Stomach smooth muscle (tissue), 2 donors: ENCODE data around the gene SLC27A2.

Experiments
- H3K27ac ChIP-seq: one replicate; pipeline ENCODE4 v1.7.0; 2013; ENCODE audit warnings: mild to moderate bottlenecking, low read length, inconsistent platforms
- H3K27me3 ChIP-seq, 2 donors: one replicate each; pipeline ENCODE4 v1.7.0; 2013; ENCODE audit warnings: low read length in 2 of 2; ENCODE audit not compliant: insufficient read depth in 2 of 2, control insufficient read depth in 1 of 2
- H3K36me3 ChIP-seq, 2 donors: one replicate each; pipeline ENCODE4 v1.7.0; 2013; ENCODE audit warnings: low read length in 2 of 2; ENCODE audit not compliant: control insufficient read depth in 2 of 2, insufficient read depth in 2 of 2
- H3K4me1 ChIP-seq: one replicate; pipeline ENCODE4 v1.7.0; 2013; ENCODE audit warnings: low read length; ENCODE audit not compliant: control insufficient read depth, insufficient read depth
- H3K4me3 ChIP-seq, 2 donors: one replicate each; pipeline ENCODE4 v1.7.0; 2013; ENCODE audit warnings: low read length in 2 of 2
- H3K9ac ChIP-seq, 2 donors: one replicate each; pipeline ENCODE4 v1.7.0; 2013; ENCODE audit warnings: low read length in 2 of 2, mild to moderate bottlenecking in 1 of 2
- H3K9me3 ChIP-seq, 2 donors: one replicate each; pipeline ENCODE4 v1.7.0; 2013; ENCODE audit warnings: low read length in 2 of 2; ENCODE audit not compliant: control insufficient read depth in 2 of 2
- donor health status: healthy.
- donor health status: Pancreatic carcinoma.

Gene SLC27A2

GRCh38 chr15:50222181-50222580 is 40.2 kb downstream of the SLC27A2 start:
- Histone ChIP-seq H3K4me1 (no peaks in the 10 kb centered on the region), H3K9ac (no peak overlapping the region), H3K4me3 (no peak overlapping the region), H3K9me3 (peaks cover 0 to 2% of the 10 kb centered on the region in 2 donors), H3K27me3 (no peaks in the 10 kb centered on the region), H3K36me3 (no peaks in the 10 kb centered on the region), H3K27ac (no peak overlapping the region)

GRCh38 chr15:50224606-50225005 is 42.6 kb downstream of the SLC27A2 start:
- Histone ChIP-seq H3K27ac (no peak overlapping the region), H3K4me3 (no peak overlapping the region), H3K27me3 (no peaks in the 10 kb centered on the region), H3K4me1 (no peaks in the 10 kb centered on the region), H3K9ac (no peak overlapping the region), H3K36me3 (no peaks in the 10 kb centered on the region), H3K9me3 (no peaks in the 10 kb centered on the region)

GRCh38 chr15:50225057-50225456 is 43.1 kb downstream of the SLC27A2 start:
- Histone ChIP-seq H3K36me3 (no peaks in the 10 kb centered on the region), H3K27ac (no peak overlapping the region), H3K4me1 (no peaks in the 10 kb centered on the region)

GRCh38 chr15:50225938-50226337 is 43.9 kb downstream of the SLC27A2 start:
- H3K27me3 ChIP-seq: no peaks in the 10 kb centered on the region
- no peaks in the 10 kb centered on the region for H3K9me3 ChIP-seq
- H3K4me3 ChIP-seq: no peak overlapping the region
- no peak overlapping the region for H3K9ac ChIP-seq
- H3K36me3 ChIP-seq: no peaks in the 10 kb centered on the region
- no peaks in the 10 kb centered on the region for H3K4me1 ChIP-seq
- H3K27ac ChIP-seq: no peak overlapping the region

More at GRCh38 chr15:50225057-50225456, 43.1 kb downstream of the SLC27A2 start:
- no peaks in the 10 kb centered on the region for H3K27me3 ChIP-seq
- no peak overlapping the region for H3K4me3 ChIP-seq
- H3K9me3 ChIP-seq: no peaks in the 10 kb centered on the region
- no peak overlapping the region for H3K9ac ChIP-seq

- H3K27ac ChIP-seq: no peak overlapping the region
- H3K9ac ChIP-seq: no peak overlapping the region
- no peaks in the 10 kb centered on the region for H3K36me3 ChIP-seq
- H3K27me3 ChIP-seq: no peaks in the 10 kb centered on the region
- no peaks in the 10 kb centered on the region for H3K4me1 ChIP-seq
- H3K4me3 ChIP-seq: no peak overlapping the region
- H3K9me3 ChIP-seq: no peaks in the 10 kb centered on the region
These were observed 45.1 kb downstream of the SLC27A2 start for GRCh38 chr15:50227076-50227475.

- no peaks in the 10 kb centered on the region for H3K36me3 ChIP-seq
- H3K9me3 ChIP-seq: no peaks in the 10 kb centered on the region
- H3K4me1 ChIP-seq: no peaks in the 10 kb centered on the region
- no peak overlapping the region for H3K4me3 ChIP-seq
- H3K27me3 ChIP-seq: no peaks in the 10 kb centered on the region
- H3K27ac ChIP-seq: no peak overlapping the region
- no peak overlapping the region for H3K9ac ChIP-seq
These were observed 46.9 kb downstream of the SLC27A2 start for GRCh38 chr15:50228866-50229265.

- H3K4me1 ChIP-seq: no peaks in the 10 kb centered on the region
- no peak overlapping the region for H3K9ac ChIP-seq
- no peaks in the 10 kb centered on the region for H3K27me3 ChIP-seq
- no peak overlapping the region for H3K27ac ChIP-seq
- no peak overlapping the region for H3K4me3 ChIP-seq
- H3K36me3 ChIP-seq: no peaks in the 10 kb centered on the region
- no peaks in the 10 kb centered on the region for H3K9me3 ChIP-seq
These were observed 47.3 kb downstream of the SLC27A2 start for GRCh38 chr15:50229336-50229735.

- no peak overlapping the region for H3K9ac ChIP-seq
- no peak overlapping the region for H3K4me3 ChIP-seq
- H3K27me3 ChIP-seq: no peaks in the 10 kb centered on the region
- H3K9me3 ChIP-seq: no peaks in the 10 kb centered on the region
- H3K36me3 ChIP-seq: no peaks in the 10 kb centered on the region
- H3K4me1 ChIP-seq: no peaks in the 10 kb centered on the region
- H3K27ac ChIP-seq: no peak overlapping the region
These were observed 49.8 kb downstream of the SLC27A2 start for GRCh38 chr15:50231761-50232160.

GRCh38 chr15:50232791-50233190 is 50.8 kb downstream of the SLC27A2 start:
- Histone ChIP-seq H3K4me3 (no peak overlapping the region), H3K27me3 (peaks cover 0 to 3% of the 10 kb centered on the region in 2 donors), H3K36me3 (no peaks in the 10 kb centered on the region), H3K27ac (no peak overlapping the region), H3K9me3 (no peaks in the 10 kb centered on the region), H3K9ac (no peak overlapping the region), H3K4me1 (no peaks in the 10 kb centered on the region)

- Histone ChIP-seq H3K27me3 (peaks cover 0 to 3% of the 10 kb centered on the region in 2 donors), H3K4me3 (no peak overlapping the region), H3K36me3 (no peaks in the 10 kb centered on the region), H3K4me1 (no peaks in the 10 kb centered on the region), H3K27ac (no peak overlapping the region), H3K9me3 (no peaks in the 10 kb centered on the region), H3K9ac (no peak overlapping the region)
These were observed 51.3 kb downstream of the SLC27A2 start for GRCh38 chr15:50233192-50233736.

- H3K27me3 ChIP-seq: peaks cover 0 to 3% of the 10 kb centered on the region in 2 donors
- H3K27ac ChIP-seq: no peak overlapping the region
- no peak overlapping the region for H3K9ac ChIP-seq
- no peaks in the 10 kb centered on the region for H3K4me1 ChIP-seq
- no peak overlapping the region for H3K4me3 ChIP-seq
- H3K9me3 ChIP-seq: no peaks in the 10 kb centered on the region
- H3K36me3 ChIP-seq: no peaks in the 10 kb centered on the region
These were observed 52.8 kb downstream of the SLC27A2 start for GRCh38 chr15:50234764-50235163.
